Germinal center (tissue), 1 donor: ENCODE data around the gene SSBP4.

Experiments used
- DNase-seq: peaks from one replicate; pipeline ENCODE4 v3.0.0; 2012; ENCODE audit warnings: mixed read lengths, low spot score

The SSBP4 gene

DNA sequence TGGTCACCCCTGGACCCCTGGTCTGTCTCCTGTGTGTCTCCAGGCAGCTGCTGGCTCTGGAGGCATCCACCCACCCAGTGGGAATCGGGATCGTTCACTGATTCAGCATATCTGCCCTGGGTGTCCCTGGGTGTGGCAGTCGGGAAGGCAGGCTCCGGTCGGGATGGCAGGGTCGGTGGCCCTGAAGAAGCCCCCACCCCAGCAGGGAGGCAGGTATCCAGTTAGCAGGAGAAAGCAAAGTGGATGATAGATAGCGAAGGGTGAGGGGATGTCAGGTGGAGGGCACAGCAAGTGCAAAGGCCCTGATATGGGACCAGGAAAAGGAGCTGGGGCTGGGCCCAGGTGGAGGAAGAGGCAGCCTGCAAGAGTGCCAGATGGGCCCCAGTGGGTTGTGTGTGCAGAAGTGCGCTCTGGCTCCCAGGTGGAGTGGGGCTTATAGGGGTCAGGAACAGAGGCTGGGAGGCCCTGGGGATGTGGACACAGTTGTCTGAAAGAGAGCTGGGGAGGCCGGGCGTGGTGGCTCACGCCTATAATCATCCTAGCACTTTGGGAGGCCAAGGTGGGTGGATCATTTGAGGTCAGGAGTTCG lies 2.3 kb downstream of the SSBP4 start:
- no peak for DNase-seq

DNA sequence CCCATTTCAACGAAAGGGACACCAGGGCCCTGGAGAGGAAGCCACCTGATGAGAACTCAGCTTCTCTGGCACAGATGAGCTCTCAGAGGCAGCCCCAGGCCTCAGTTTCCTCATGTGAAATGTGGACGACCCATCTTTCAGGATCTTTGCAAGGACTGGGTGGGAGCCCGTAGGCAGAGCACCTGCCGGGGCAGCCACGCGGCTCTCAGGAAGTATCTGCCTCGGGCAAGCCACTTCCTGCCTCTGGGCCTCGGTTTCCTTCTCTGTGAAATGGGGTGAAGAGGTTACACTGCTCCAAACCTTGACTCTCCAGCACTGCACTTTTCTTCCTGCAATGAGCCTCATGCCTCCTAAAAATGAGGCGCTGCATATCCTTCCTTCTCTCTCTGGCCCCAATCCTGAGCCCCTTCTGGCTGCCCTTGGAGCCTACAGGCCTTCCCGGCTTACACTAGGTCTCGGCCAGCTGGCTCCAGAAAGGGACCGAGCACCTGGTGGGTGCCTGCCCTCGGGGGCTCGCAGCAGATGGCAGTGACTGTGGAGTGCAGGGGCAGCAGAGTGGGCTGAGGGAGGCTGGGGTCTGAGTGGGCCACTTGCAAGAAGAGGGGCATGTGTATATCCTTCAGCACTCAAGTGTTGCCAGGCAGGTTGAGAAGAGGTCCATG lies 3.5 kb downstream of the SSBP4 start:
- DNase-seq = peak; percentile 15

DNA sequence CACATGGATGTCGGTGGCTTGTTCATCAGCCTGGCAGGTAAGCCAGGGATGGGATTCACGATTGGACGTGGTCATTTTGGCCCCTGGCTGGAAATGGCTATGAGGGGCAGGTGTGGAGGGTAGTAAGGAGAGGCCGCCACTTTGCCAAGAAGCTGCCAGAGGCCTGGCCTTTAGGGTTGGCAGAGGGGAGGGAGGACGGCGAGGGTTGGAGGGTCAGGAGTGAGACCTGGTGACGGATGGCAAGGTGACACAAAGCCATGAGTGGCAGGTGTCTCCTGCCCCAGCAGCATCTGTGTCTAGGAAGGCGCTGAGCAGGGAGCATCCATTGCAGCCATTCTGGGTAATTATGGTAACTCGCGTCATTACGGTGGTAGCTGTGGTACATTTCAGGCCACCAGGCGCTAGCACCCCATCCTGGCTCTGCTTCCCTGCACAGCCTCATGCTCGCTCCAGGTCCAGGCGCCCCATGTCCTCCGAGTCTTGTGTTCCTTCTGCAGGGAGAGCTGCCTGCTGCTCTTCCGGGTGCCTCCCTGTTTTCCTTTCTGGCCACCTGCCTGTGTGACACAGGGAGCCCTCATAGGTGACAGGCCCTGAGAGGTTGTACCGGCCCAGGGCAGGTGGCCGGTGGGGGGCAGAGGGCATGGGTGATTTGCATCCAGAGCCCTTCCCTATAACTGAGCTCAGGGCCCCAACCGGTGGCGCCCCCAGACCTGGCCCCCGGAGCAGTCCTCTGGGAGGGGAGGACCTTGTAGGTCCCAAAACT lies 4.2 kb downstream of the SSBP4 start:
- no peak for DNase-seq

DNA sequence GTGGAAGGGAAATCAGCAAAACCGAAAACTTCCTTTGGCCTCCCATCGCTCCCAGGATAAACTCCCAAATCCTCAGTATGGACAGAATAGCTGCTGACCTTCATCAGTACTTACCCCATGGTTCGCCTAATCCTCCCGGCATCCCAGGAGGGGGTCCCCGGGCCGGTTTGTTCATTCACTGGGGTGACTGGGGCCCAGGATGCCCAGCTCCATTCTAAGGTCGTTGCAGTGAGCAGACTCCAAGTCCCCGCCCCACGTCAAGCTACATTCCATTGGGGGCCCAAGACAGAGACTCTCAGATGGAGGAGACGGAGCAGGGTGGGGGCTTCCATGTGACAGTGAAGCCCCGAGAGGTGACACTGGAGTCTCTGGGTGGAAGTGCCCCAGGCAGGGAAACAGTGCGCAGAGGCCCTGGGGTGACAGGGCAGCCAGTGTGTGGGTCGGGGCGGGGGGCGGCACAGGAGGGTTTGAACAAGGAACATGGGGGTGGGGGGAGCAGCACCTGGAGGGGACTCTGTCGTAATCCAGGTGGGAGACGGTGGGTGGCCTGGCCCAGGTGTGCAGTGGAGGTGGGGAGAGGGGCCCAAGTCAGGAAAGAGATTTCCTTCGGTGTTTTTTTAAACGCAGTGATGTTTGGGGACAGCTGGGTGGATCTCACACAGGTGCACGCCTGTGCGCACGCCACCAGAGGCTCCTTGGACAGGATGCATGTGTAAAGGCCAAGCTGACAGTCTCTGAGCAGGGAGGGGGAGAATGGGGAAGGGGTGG lies 5.1 kb downstream of the SSBP4 start:
- DNase-seq = peak; percentile 4

DNA sequence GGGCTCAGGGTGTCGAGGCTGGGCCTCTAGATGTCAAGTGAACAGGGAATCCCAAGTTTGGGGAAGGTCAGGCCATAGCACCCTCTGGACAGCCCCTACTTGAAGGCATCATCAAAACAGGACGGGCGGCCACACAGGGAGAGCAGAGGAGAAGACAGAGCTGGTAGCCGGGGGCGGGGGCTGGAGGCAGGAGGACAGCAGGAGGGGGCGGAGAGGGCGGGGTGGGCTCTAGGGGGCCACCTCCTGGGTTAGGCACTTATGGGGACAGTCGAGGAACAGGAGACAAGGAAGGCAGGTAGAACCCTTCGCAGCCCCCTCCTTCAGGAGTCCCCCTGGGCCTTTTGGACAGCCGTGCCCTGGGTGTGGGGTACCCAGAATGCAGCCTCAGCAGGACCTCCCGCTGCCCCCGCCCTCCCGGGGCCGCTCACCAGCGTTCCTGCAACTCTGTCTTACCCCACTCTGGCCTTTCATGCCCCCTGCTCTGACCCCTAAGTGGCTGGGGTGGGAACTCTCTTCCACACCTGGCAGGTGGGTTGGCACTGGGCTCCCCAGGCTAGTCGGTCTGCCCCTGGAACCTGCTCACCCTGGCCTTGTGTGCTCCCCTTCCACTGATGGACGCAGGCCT lies 5.8 kb downstream of the SSBP4 start:
- no peak for DNase-seq

DNA sequence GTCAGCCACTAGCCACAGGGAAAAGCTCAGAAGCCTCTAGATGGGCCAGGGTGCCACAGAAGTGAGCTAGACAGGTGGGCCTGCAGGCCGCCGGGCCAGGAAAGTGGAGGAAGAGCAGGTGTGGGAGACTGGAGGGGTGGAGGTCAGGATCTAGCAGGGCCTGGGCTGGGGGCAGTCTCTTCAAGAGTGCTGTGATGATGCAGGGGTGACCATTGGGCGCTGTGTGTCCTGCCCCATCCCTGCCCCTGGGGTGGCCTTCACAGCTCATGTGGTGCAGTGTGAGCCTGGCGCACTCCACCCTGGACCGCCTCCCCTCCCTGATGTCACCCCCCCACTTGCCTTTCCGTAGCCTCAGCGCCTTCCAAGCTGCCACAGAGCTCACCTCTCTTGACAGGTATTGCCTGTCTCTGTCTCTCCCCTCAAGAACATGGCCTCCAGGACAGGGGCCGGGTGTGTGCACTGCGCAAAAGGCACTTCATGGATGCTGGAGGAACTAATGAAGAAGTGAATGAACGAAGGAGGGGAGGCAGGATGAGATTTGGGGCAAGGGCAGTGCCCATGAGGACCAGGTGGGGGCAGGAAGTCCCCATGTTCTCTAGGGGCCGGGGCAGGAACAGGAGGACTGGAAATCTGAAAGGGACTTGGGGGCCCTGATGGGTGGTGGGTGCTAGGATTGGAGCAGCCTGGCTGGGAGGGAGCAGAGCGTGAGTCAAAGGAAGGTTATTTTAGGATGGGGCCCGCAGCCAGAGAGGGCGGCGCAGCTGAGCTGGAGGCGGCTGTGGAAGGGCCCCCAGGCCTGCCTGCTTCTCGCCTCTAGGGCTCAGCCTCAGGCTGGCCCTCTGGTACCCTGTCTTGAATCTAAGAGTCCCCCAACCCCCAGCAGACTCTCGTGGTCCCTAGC lies 6.6 kb downstream of the SSBP4 start:
- DNase-seq = no peak

DNA sequence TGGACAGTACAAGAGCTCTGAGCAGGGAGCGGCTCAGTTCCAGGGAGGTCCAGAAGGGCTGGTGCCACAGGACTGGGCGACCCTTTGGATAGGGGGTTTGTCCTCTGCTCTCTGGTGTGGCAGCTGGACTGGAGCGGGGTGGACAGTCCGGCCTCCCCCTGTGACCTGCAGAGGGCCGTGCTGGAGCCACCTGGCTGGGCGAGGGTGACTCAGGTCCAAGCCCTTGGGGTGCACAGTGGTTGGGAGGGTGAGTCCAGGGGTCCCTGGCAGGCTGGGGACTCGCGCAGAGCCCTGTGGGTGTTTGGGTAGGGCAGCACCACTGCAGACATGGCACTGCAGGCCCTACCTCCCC lies 7.2 kb downstream of the SSBP4 start:
- no peak for DNase-seq

DNA sequence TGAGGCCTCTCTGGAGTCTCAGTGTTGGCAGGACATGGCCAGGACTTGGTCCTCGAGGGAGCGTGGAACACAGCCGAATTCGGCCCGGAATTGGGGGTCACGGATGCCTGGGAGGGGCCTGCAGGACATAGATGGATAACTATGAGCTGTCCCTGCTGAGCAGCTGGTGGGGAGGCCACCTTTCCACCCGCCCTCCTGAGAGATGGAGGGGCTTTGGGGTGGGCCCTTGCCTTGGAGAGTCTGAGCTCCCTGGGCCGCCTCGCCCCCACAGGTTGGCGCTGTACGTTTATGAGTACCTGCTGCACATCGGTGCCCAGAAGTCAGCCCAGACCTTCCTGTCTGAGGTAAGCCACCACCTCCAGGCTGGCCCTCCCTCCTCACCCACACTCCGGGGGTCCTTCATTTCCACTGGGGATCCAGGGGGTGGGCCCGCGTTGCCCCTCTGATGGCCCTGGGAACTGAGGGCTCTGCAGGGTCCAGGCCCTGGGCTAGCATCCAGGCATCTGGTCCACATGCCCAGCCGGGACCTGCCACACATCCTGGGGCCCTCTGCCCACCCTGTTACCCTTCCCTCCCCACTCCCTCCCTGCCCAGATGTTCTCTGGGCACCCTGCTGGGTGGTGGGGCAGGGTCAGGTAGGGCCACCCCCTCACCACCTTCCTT lies 8.0 kb downstream of the SSBP4 start:
- DNase-seq = no peak

DNA sequence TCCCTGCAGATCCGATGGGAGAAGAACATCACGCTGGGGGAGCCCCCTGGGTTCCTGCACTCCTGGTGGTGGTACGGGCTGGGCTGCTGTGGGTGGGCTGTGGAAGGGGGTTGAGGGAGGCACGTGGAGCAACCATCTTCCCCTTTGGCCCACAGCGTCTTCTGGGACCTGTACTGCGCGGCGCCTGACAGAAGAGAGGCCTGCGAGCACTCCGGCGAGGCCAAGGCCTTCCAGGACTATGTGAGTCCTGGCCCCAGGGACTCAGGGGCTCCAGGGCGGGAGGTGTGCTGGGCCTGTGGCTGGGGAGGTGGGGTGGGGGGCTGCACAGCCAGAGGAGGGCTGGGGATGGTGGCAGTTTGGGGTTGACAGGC lies 8.5 kb downstream of the SSBP4 start:
- DNase-seq = no peak

DNA sequence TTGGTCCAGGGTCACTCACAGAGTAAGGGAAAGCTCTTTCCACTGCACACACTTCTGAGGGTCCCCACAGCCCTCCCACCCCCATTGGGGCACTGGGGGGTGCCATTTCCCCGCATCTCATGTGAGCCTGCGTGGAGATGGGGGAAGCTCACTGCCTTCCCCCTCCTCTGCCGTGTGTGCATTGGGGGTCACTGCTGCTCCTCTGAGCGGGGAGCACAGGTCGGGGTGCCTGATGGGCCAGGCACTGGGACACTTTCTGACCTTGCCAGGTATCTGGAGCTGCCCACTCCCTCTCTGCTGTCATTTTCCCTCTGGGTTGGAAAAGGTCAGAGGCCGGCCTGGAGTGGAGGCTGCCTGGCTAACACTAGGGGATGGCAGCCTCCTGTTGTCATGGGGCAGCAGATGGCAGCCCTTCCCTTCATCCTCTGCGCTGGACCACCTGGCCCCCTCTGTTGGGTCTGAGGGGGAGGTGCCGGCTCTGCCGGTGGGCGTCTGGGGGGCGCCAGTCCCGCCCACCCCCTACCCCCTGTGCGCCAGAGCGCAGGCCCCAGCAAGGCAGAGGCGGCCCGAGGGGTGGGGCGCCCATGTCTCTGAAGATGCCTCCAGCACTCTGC lies 9.1 kb downstream of the SSBP4 start:
- no peak for DNase-seq

DNA sequence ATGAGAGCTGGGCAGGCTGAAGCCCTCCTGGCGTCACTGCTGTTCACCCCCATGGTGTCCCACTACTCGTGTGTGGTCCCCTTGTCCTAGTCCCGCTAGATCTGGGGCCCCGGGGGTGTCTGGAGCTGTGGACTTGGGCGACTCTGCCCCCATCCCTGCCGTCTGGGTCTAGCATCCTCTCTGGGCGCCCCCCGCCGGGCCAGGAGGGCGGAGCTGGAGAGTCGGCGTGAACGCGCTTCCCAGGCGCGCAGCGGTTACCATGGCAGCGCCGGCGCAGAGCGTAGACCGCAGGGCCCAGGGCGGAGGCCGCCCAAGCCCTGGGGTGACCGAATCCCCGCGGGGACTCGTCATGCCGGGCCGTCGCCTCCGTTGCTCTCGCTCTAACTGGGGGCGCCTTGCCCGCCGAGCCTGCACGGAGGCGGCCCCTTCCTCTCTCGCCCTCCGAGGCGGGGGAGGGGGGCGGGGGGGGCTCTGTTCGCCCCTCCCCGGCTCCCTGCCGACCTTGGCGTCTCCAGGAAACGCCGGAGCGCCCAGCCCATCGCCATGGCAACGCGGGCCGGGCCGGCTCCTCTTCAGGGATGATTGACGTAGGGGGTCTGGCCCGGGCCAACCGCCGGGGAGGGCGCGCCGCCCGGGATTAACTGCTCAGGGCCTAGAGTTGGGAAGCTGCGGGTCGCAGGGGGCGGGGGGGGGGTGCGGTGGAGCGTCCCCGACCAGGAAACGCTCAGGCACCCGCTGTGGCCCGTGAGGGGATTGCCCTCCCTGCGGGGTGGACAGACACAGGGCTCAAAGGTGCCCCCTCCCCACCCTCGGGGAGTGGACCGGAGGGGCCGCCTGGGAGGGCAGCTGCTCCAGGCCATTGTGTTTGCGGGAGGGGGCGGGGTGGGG lies 9.8 kb downstream of the SSBP4 start:
- peak; percentile 89 for DNase-seq

DNA sequence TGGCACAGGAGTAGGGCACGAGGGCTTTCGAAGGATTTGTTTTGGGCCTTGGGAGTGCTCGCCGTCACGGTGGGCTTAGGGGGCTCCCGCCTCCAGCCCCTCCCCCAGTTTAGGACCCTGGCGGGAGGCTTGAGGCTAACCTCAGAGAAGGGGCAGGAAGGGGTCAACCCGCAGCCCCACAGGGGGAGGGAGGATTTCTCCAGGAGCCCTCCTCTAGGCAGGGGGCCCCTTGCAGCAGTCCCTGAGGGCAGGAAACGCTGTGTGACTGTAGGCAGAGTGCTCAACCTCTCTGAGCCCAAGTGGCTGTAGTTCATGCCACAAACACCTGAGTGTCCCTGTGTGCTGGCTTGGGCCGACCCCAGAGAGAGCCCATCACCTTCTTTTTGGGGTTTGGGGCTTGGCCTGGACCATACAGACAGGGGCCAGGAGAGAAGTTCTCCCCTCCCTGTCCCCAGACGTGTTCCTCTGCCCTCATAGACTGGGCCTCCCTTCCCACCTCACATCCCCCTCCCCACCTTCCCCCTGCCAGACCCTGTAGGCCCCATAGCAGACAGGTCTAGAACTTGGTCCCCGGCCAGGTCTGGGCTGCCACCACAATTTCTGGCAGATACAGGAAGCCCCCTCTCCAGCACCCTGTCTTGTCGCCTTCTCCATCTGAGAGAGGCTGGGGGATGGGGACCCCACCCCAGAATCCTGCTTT lies 10.7 kb downstream of the SSBP4 start:
- DNase-seq = no peak

DNA sequence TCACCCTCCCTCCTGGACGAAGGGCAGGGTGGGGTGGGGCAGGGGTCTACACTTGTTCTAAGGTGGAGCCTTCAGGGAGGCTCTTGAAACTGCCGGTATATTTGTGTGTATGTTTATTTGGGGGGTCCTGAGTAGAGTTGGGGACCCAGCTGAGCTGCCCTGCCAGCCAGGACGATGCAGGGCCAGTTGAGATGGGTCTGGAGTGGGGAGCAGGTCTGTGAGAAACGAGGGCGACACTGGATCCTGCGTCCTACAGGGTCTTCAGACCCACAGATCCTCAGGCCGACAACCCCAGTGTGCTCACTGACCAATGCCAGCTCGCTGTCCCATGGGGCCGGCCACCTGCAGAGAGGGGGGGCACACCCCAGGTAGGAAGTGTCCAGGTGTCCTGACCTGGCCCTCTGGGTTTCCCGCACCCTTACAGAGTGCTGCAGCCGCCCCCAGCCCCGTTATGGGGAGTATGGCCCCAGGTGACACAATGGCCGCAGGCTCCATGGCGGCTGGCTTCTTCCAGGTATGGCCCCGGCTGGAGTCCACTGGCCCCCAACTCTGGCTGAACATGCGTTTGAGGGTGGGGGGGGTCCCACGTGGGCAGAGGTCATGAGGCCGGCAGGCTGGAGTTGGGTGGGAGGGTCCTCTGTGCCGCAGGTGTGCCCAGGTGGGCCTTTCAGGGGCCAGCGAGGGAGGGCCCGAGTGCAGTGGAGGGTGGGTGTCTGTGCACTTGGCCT lies 11.4 kb downstream of the SSBP4 start:
- no peak for DNase-seq

DNA sequence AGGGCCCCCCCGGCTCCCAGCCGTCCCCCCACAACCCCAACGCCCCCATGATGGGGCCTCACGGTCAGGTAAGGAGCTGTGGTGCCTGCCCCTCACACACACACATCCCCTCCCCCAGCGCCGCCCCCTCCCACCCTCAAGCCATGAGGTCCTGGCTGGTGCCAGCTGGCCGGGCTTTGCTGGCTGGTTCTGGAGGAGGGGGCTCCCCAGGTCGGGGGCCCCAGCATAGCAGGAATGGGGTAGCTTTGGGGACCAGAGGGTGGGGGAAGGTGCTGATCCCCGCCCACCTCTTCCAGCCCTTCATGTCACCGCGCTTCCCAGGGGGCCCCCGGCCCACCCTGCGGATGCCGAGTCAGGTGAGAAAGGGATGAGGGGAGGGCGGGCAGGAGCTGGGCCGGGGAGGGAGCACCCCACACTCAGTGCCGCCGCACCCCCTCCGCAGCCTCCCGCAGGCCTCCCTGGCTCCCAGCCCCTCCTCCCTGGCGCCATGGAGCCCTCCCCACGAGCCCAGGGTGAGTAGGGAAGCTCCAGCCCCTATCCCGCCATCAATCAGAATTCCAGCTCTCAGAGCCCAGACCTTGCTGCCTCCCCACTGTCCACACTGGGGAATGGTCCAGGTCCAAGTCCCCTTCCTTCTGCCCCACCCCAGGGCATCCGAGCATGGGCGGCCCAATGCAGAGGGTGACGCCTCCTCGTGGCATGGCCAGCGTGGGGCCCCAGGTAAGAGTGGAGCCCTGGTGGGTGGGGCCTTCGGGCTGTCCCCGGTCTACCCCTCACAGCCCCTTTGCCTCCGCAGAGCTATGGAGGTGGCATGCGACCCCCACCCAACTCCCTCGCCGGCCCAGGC lies 12.4 kb downstream of the SSBP4 start:
- no peak for DNase-seq

DNA sequence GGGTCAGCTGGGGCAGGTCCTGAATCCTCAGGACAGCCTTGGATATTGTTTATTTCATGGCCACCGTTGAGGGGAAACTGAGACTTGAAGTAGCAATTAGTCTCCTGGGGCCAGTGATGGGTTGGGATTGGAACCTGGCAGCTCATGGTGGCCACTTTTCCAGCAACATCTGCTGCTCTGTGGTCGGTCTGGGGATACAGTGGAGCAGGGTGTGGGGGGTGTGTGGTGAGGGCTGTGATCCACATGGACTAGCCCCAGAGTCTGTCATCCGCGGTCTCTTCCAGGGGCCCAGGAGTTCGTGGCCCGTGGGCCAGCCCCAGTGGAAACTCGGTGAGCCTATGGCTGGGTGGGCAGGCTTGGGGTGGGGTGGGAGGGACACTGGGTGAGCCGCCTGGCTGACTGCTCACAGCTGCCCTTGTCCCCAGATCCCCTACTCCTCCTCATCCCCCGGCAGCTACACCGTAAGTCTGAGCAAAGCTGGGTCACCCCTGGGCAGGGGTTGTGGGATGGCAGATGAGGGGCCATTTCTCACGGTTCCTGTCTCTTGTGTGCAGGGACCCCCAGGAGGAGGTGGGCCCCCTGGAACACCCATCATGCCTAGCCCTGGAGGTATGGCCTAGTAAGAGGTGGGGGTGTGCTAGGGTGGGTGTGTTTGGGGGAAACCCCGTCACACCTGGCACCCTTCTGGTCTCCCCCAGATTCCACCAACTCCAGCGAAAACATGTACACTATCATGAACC lies 13.2 kb downstream of the SSBP4 start:
- DNase-seq = no peak

DNA sequence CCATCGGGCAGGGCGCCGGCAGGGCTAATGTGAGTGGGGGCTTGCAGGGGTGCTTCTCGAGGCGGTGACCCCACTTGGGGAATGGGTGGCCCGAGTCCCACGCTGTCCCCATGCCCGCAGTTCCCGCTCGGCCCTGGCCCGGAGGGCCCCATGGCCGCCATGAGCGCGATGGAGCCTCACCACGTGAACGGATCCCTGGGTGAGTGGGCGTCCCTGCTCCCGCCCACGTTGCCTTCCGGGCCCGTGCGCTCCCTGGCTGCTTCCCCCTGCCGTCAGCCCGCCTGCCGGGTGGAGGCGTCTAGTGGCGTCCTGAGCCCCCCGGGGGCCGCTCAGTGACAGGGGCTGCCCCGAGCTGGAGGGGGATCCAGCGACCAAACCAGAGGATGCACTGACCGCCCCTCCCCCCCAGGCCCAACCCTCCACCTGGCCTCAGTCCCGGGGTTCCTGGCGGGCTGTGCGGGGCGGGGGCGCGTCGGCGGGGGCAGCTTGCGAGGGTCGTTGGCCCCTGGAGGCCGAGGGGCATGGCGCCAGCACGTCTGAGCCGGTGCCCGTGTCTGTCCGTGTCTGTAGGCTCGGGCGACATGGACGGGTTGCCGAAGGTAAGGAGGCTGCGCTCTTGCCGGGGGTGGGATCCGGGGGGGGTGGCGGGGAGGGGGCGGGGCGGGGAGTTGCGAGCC lies 14.0 kb downstream of the SSBP4 start:
- peak; percentile 73 for DNase-seq
